Fibroblast of skin of left biceps (primary cell): ENCODE measurements around the gene PLA2G4C.
"Not testable (repeated sequence)": the region's sequence is repeated elsewhere in the genome, so short reads cannot be mapped to it uniquely, and the experiment has no call there.

Experiments
- DNase-seq, 2 experiments: peaks; one replicate each; pipeline ENCODE4 v3.0.0-alpha.2; 2013; ENCODE audit warnings: low read depth in 2 of 2

Gene PLA2G4C

GRCh38 chr19:48108997-48109782 lies 1.4 kb downstream of the PLA2G4C start:
- no peak for DNase-seq

- no peak for DNase-seq
Observed at GRCh38 chr19:48103922-48104321, 6.7 kb downstream of the PLA2G4C start.

GRCh38 chr19:48102870-48103751 lies 7.5 kb downstream of the PLA2G4C start:
- DNase-seq, result no peak

GRCh38 chr19:48095612-48096175 lies 14.9 kb downstream of the PLA2G4C start:
- DNase-seq, result peak; percentile 47 to 49

GRCh38 chr19:48094855-48095203 lies 15.8 kb downstream of the PLA2G4C start:
- no peak for DNase-seq

- no peak for DNase-seq
Observed at GRCh38 chr19:48094129-48094854, 16.3 kb downstream of the PLA2G4C start.

- DNase-seq, result peak; percentile 93 to 95
Observed at GRCh38 chr19:48091111-48091718, 19.4 kb downstream of the PLA2G4C start.

- DNase-seq, result no peak
Observed at GRCh38 chr19:48090281-48090802, 20.3 kb downstream of the PLA2G4C start.

- not testable (repeated sequence) for DNase-seq
Observed at GRCh38 chr19:48088991-48089390, 21.6 kb downstream of the PLA2G4C start.

- no peak for DNase-seq
Observed at GRCh38 chr19:48085904-48086864, 24.4 kb downstream of the PLA2G4C start.

- DNase-seq, result no peak
Observed at GRCh38 chr19:48085076-48085475, 25.5 kb downstream of the PLA2G4C start.

GRCh38 chr19:48081106-48081505 lies 29.5 kb downstream of the PLA2G4C start:
- no peak for DNase-seq

- not testable (repeated sequence) for DNase-seq
Observed at GRCh38 chr19:48070177-48070769, 40.3 kb downstream of the PLA2G4C start.

- no peak for DNase-seq
Observed at GRCh38 chr19:48069435-48069834, 41.2 kb downstream of the PLA2G4C start.

GRCh38 chr19:48064509-48064908 lies 46.1 kb downstream of the PLA2G4C start:
- DNase-seq, result peak in 1 of 2 experiments; percentile 1

GRCh38 chr19:48061401-48062344 lies 48.9 kb downstream of the PLA2G4C start:
- no peak for DNase-seq

- DNase-seq, result no peak
Observed at GRCh38 chr19:48060381-48060780, 50.2 kb downstream of the PLA2G4C start.

- no peak for DNase-seq
Observed at GRCh38 chr19:48059331-48059730, 51.3 kb downstream of the PLA2G4C start.
